Smooth muscle cell of trachea (primary cell): Measurements from ENCODE around the gene C3orf22. TPM values are rescaled to one million over a fixed set of nuclear protein-coding genes. Genes with fewer than 3 reads are reported as not detected.

Experiments
- total RNA-seq: library from RNA; depleted of rRNA; stranded (reverse); fragments of >200 nt; gene quantifications from 2 replicates; pipeline ENCODE4 v1.2.1, GENCODE V29; 2014

Gene C3orf22
- total RNA-seq: not detected in 2 replicates

GRCh38 chr3:126558336-126559071 is at the start of gene C3orf22:
TSS of gene C3orf22 (minus strand) at chr3:126558932. CDS start at chr3:126553390, 5,542 bp downstream.

GRCh38 chr3:126523745-126524428 is 34.8 kb downstream of the C3orf22 start, which contains the start of gene CHST13:
TSS of gene CHST13 (plus strand) at chr3:126524155. CDS start at chr3:126524333, 178 bp downstream.

GRCh38 chr3:126517291-126517951 is 41.3 kb downstream of the C3orf22 start, which contains the start of gene UROC1:
TSS of gene UROC1 (minus strand) at chr3:126517773. CDS start at chr3:126517719, 54 bp downstream.

Other genes with a start within 250 kb of the C3orf22 start
- 3.2 and 4.1 TPM in 2 replicates for gene KLF15, start 201.5 kb downstream of the C3orf22 start, total RNA-seq
- not detected in 2 replicates for gene CFAP100, start 164.0 kb downstream of the C3orf22 start, total RNA-seq
- 17.7 and 27.1 TPM in 2 replicates for gene ZXDC, start 83.0 kb downstream of the C3orf22 start, total RNA-seq
- gene UROC1, start 41.2 kb downstream of the C3orf22 start, total RNA-seq: not detected in 2 replicates
- gene CHST13, start 34.8 kb downstream of the C3orf22 start, total RNA-seq: 0.15 and 0.17 TPM in 2 replicates
- 8.3 and 10.3 TPM in 2 replicates for gene TXNRD3, start 96.2 kb upstream of the C3orf22 start, total RNA-seq
- gene CHCHD6, start 145.3 kb upstream of the C3orf22 start, total RNA-seq: 12.6 and 13.7 TPM in 2 replicates